GM13977 (cell line): ENCODE results near the gene VSIG10L.

Experiments used
- DNase-seq: peaks from one replicate; pipeline ENCODE4 v3.0.0; 2012; ENCODE audit warnings: low spot score
- CTCF ChIP-seq: IDR thresholded peaks from 2 replicates; pipeline ENCODE4 v1.5.1; 2012; ENCODE audit warnings: mild to moderate bottlenecking, control low read depth; ENCODE audit not compliant: insufficient read depth; ENCODE audit errors: extremely low read depth, missing control alignments
- in situ Hi-C: fragments of 300-500 bp; cut with MboI; formaldehyde crosslinking; loops from one replicate; pipeline ENCODE4 v1.12.0; 2022; ENCODE audit warnings: low sequenced_read_pairs, low pct_unique_long_range_greater_than_20kb, mixed read lengths, inconsistent platforms; ENCODE audit not compliant: unreplicated experiment

The VSIG10L gene

GRCh38 chr19:51341976-51342580 is at the start of gene VSIG10L:
Gene VSIG10L (minus strand): TSS chr19:51342139. CDS start chr19:51342124, 15 bp downstream.
- no peak for DNase-seq
- in situ Hi-C loops: loop anchor here (25.0 kb wide), 1 partner anchor 320 kb away; no protein-coding TSS in a partner anchor
- no peak for TF ChIP-seq CTCF

GRCh38 chr19:51391073-51391611 is 49.2 kb upstream of the VSIG10L start:
- TF ChIP-seq CTCF: no peak
- no peak for DNase-seq
- in situ Hi-C loops: no loop called here

GRCh38 chr19:51389143-51389542 is 47.2 kb upstream of the VSIG10L start:
- no peak for TF ChIP-seq CTCF
- in situ Hi-C loops: no loop called here
- no peak for DNase-seq

- in situ Hi-C loops: no loop called here
- no peak for TF ChIP-seq CTCF
- no peak for DNase-seq
Observed at GRCh38 chr19:51387924-51388389, 46.0 kb upstream of the VSIG10L start, which contains the start of gene LIM2. Gene LIM2 (minus strand): TSS chr19:51387974. CDS start chr19:51387443, 531 bp downstream.

GRCh38 chr19:51386882-51387520 is 45.1 kb upstream of the VSIG10L start:
- in situ Hi-C loops: no loop called here
- no peak for DNase-seq
- TF ChIP-seq CTCF: no peak

GRCh38 chr19:51382004-51382403 is 40.1 kb upstream of the VSIG10L start:
- no peak for TF ChIP-seq CTCF
- in situ Hi-C loops: no loop called here
- no peak for DNase-seq
